Upper lobe of right lung (tissue), 1 donor: ENCODE data around the gene RAB3GAP1. TPM values are rescaled to one million over a fixed set of nuclear protein-coding genes. Genes with fewer than 3 reads are reported as not detected.
A peak's percentile ranks its signal among the peaks of the same experiment; 100 is the strongest.
"Not testable (repeated sequence)": the region's sequence is repeated elsewhere in the genome, so short reads cannot be mapped to it uniquely, and the experiment has no call there.

ENCODE experiments used
- ATAC-seq: fragments of 200-7000 bp; cut with Tn5 transposase; one replicate; pipeline ENCODE4 v1.9.1; 2020; ENCODE audit warnings: mild to moderate bottlenecking, moderate library complexity
- DNase-seq: peaks from one replicate; pipeline ENCODE4 v3.0.0-alpha.2; 2020
- H3K27ac ChIP-seq: fragments of 200-600 bp; one replicate; pipeline ENCODE4 v1.8.0; 2022
- H3K27me3 ChIP-seq: fragments of 200-600 bp; one replicate; pipeline ENCODE4 v1.8.0; 2022; ENCODE audit warnings: mild to moderate bottlenecking
- H3K36me3 ChIP-seq: fragments of 200-600 bp; one replicate; pipeline ENCODE4 v1.8.0; 2022
- H3K4me1 ChIP-seq: fragments of 200-600 bp; one replicate; pipeline ENCODE4 v1.8.0; 2022
- H3K4me3 ChIP-seq: fragments of 200-600 bp; one replicate; pipeline ENCODE4 v1.8.0; 2022; ENCODE audit warnings: mild to moderate bottlenecking
- H3K9me3 ChIP-seq: fragments of 200-600 bp; one replicate; pipeline ENCODE4 v1.8.0; 2022
- intact Hi-C: fragments of 100-400 bp; cut with DNase I; formaldehyde crosslinking; loops from one replicate; pipeline ENCODE4 v1.11.0; 2022
- total RNA-seq: library from RNA; stranded (reverse); fragmentation: NEBNext Ultra II Directional; extraction: Animal tissue kit (Norgen Biotek cat#: 25700); gene quantifications from one replicate; pipeline ENCODE4 v1.2.1, GENCODE V29; 2021
- TF ChIP-seq, protein P1 (sequence below): fragments of 200-600 bp; IDR thresholded peaks from one replicate; pipeline ENCODE4 v1.8.0; 2022; ENCODE audit warnings: antibody characterized with exemption
- donor health status: DM: no; HTN: yes; CAD: no; lungs with severe emphysema.

Gene RAB3GAP1
- total RNA-seq, 1 donor from 2014 or later: 47.8 TPM

GRCh38 chr2:135029481-135030134 lies 22.5 kb upstream of the RAB3GAP1 start:
- no peaks in the 10 kb centered on the region for H3K36me3 ChIP-seq
- no peak overlapping the region for H3K4me3 ChIP-seq
- no peaks in the 10 kb centered on the region for H3K9me3 ChIP-seq
- ATAC-seq (no peak), DNase-seq (no peak)
- TF ChIP-seq, protein P1, sequence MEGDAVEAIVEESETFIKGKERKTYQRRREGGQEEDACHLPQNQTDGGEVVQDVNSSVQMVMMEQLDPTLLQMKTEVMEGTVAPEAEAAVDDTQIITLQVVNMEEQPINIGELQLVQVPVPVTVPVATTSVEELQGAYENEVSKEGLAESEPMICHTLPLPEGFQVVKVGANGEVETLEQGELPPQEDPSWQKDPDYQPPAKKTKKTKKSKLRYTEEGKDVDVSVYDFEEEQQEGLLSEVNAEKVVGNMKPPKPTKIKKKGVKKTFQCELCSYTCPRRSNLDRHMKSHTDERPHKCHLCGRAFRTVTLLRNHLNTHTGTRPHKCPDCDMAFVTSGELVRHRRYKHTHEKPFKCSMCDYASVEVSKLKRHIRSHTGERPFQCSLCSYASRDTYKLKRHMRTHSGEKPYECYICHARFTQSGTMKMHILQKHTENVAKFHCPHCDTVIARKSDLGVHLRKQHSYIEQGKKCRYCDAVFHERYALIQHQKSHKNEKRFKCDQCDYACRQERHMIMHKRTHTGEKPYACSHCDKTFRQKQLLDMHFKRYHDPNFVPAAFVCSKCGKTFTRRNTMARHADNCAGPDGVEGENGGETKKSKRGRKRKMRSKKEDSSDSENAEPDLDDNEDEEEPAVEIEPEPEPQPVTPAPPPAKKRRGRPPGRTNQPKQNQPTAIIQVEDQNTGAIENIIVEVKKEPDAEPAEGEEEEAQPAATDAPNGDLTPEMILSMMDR: no peak
- intact Hi-C loops: no loop called here
- H3K4me1 ChIP-seq: no peaks in the 10 kb centered on the region
- H3K27ac ChIP-seq: no peak overlapping the region
- H3K27me3 ChIP-seq: no peaks in the 10 kb centered on the region

GRCh38 chr2:135030826-135031225 lies 21.3 kb upstream of the RAB3GAP1 start:
- H3K9me3 ChIP-seq: no peaks in the 10 kb centered on the region
- TF ChIP-seq, protein P1: no peak
- intact Hi-C loops: no loop called here
- H3K4me1 ChIP-seq: no peaks in the 10 kb centered on the region
- H3K27ac ChIP-seq: no peak overlapping the region
- H3K36me3 ChIP-seq: no peaks in the 10 kb centered on the region
- no peak overlapping the region for H3K4me3 ChIP-seq
- ATAC-seq (no peak), DNase-seq (no peak)
- no peaks in the 10 kb centered on the region for H3K27me3 ChIP-seq

DNA sequence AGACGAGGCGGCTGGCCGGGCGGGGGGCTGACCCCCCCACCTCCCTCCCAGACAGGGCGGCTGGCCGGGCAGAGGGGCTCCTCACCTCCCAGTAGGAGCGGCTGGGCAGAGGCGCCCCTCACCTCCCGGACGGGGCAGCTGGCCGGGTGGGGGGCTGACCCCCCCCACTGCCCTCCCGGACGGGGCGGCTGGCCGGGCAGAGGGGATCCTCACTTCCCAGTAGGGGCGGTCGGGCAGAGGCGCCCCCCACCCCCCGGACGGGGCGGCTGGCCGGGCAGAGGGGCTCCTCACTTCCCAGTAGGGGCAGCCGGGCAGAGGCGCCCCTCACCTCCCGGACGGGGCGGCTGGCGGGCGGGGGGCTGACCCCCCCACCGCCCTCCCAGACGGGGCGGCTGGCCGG lies 18.9 kb upstream of the RAB3GAP1 start:
- DNase-seq, H3K27ac ChIP-seq, H3K4me3 ChIP-seq, intact Hi-C loops, H3K9me3 ChIP-seq, H3K27me3 ChIP-seq, H3K4me1 ChIP-seq, H3K36me3 ChIP-seq, ATAC-seq: not testable (repeated sequence)

GRCh38 chr2:135037831-135038230 lies 14.3 kb upstream of the RAB3GAP1 start:
- ATAC-seq: no peak
- no peaks in the 10 kb centered on the region for H3K4me1 ChIP-seq
- no peaks in the 10 kb centered on the region for H3K27me3 ChIP-seq
- intact Hi-C loops: no loop called here
- H3K36me3 ChIP-seq: no peaks in the 10 kb centered on the region
- no peaks in the 10 kb centered on the region for H3K9me3 ChIP-seq
- no peak for DNase-seq
- no peak overlapping the region for H3K4me3 ChIP-seq
- no peak overlapping the region for H3K27ac ChIP-seq
- TF ChIP-seq, protein P1: no peak

- ATAC-seq (no peak), DNase-seq (no peak)
- H3K4me3 ChIP-seq: no peak overlapping the region
- H3K27me3 ChIP-seq: no peaks in the 10 kb centered on the region
- no peaks in the 10 kb centered on the region for H3K36me3 ChIP-seq
- TF ChIP-seq, protein P1: peak; percentile 54
- no peak overlapping the region for H3K27ac ChIP-seq
- H3K4me1 ChIP-seq: no peaks in the 10 kb centered on the region
- no peaks in the 10 kb centered on the region for H3K9me3 ChIP-seq
- intact Hi-C loops: no loop called here
Observed at GRCh38 chr2:135043345-135043744, 8.7 kb upstream of the RAB3GAP1 start.

GRCh38 chr2:135047300-135047699 lies 4.8 kb upstream of the RAB3GAP1 start, which contains the start of gene MAP3K19:
Gene MAP3K19, minus strand, starts transcription at chr2:135047447. Its CDS starts 22,800 bp downstream, at chr2:135024647.
- Histone ChIP-seq H3K4me3 (no peak within 1 kb of the TSS), H3K36me3 (no peaks in the 10 kb centered on the region), H3K4me1 (no peaks in the 10 kb centered on the region), H3K27me3 (no peaks in the 10 kb centered on the region), H3K9me3 (no peaks in the 10 kb centered on the region), H3K27ac (no peak within 1 kb of the TSS)
- DNase-seq: no peak
- TF ChIP-seq, protein P1: no peak
- no peak for ATAC-seq
- intact Hi-C loops: no loop called here
